ENCODE data around the gene KLHL10.

- TF ChIP-seq CTCF (IDR thresholded peaks at IDR 0.05) (no peak), POLR2A (IDR thresholded peaks at IDR 0.05) (no peak), POLR2AphosphoS5 (IDR thresholded peaks at IDR 0.05) (no peak)
Measured at GRCh38 chr17:41816637-41817320, 20.8 kb upstream of the KLHL10 start.
